GM12878 (cell line): ENCODE results near the gene PTPRN2. TPM values are rescaled to one million over a fixed set of nuclear protein-coding genes. Genes with fewer than 3 reads are reported as not detected.

Experiments used
- HCFC1 ChIP-seq: fragments of 150-350 bp; IDR thresholded peaks from 2 replicates; pipeline ENCODE4 v1.6.1; 2014; ENCODE audit warnings: low read length
- IRF4 ChIP-seq: IDR thresholded peaks from 2 replicates; pipeline ENCODE4 v1.6.1; 2011; ENCODE audit warnings: low read depth, low read length
- SREBF1 ChIP-seq: IDR thresholded peaks from 2 replicates; pipeline ENCODE4 v1.6.1; 2012; ENCODE audit warnings: mild to moderate bottlenecking, low read length
- ZNF622 ChIP-seq: fragments of 450-650 bp; IDR thresholded peaks from 2 replicates; pipeline ENCODE4 v1.6.1; 2017; ENCODE audit warnings: mild to moderate bottlenecking, inconsistent platforms
- polyA plus RNA-seq, 11 experiments: library from polyadenylated mRNA; depleted of rRNA in 4 of 11; unstranded in 6 of 11; stranded (reverse) in 5 of 11; fragments of >200 nt; fragmentation: Nextera tagmentation in 4 of 11; fragmentation: Illumina TruSeq in 1 of 11; extraction: Ambion mirVana in 4 of 11; extraction: Trizol in 1 of 11; gene quantifications; 1 replicate in 1 of 11; 2 replicates in 10 of 11; pipeline versions ENCODE4 v1.2.1 to v1.2.3, GENCODE V29; 2011 to 2016; ENCODE audit warnings: inconsistent platforms in 2 of 11, missing spikeins in 2 of 11, low read depth in 1 of 11
- total RNA-seq, 4 experiments: library from RNA; depleted of rRNA in 3 of 4; stranded (reverse); fragments of >200 nt in 3 of 4; fragmentation: Illumina TruSeq in 1 of 4; extraction: Trizol in 1 of 4; gene quantifications; 2 replicates each; pipeline versions ENCODE4 v1.2.1 to v1.2.3, GENCODE V29; 2013 to 2021
- TF ChIP-seq, protein P1 (sequence below): fragments of 450-650 bp; IDR thresholded peaks from 2 replicates; pipeline ENCODE4 v1.6.1; 2018; ENCODE audit warnings: borderline replicate concordance, mild to moderate bottlenecking; ENCODE audit not compliant: partially characterized antibody
- TF ChIP-seq, protein P2 (sequence below): fragments of 450-650 bp; formaldehyde crosslinking; IDR thresholded peaks from 2 replicates; pipeline ENCODE4 v1.5.0; 2022; ENCODE audit warnings: mild to moderate bottlenecking, missing genetic modification characterization
- TF ChIP-seq, protein P3 (sequence below): IDR thresholded peaks from 2 replicates; pipeline ENCODE4 v1.6.1; 2012; ENCODE audit warnings: low read depth, low read length, improper control_type of control experiment

Gene PTPRN2
- total and polyA plus RNA-seq, 10 of the 15 experiments (the other 5 are each of a cell fraction or from before 2014, with no cell fraction given) = 5.4 TPM; not detected in 9

GRCh38 chr7:157661611-157661975 lies 926.0 kb downstream of the PTPRN2 start (continued):
- TF ChIP-seq, protein P1, sequence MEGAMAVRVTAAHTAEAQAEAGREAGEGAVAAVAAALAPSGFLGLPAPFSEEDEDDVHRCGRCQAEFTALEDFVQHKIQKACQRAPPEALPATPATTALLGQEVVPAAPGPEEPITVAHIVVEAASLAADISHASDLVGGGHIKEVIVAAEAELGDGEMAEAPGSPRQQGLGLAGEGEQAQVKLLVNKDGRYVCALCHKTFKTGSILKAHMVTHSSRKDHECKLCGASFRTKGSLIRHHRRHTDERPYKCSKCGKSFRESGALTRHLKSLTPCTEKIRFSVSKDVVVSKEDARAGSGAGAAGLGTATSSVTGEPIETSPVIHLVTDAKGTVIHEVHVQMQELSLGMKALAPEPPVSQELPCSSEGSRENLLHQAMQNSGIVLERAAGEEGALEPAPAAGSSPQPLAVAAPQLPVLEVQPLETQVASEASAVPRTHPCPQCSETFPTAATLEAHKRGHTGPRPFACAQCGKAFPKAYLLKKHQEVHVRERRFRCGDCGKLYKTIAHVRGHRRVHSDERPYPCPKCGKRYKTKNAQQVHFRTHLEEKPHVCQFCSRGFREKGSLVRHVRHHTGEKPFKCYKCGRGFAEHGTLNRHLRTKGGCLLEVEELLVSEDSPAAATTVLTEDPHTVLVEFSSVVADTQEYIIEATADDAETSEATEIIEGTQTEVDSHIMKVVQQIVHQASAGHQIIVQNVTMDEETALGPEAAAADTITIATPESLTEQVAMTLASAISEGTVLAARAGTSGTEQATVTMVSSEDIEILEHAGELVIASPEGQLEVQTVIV = no peak
- TF ChIP-seq, protein P2, sequence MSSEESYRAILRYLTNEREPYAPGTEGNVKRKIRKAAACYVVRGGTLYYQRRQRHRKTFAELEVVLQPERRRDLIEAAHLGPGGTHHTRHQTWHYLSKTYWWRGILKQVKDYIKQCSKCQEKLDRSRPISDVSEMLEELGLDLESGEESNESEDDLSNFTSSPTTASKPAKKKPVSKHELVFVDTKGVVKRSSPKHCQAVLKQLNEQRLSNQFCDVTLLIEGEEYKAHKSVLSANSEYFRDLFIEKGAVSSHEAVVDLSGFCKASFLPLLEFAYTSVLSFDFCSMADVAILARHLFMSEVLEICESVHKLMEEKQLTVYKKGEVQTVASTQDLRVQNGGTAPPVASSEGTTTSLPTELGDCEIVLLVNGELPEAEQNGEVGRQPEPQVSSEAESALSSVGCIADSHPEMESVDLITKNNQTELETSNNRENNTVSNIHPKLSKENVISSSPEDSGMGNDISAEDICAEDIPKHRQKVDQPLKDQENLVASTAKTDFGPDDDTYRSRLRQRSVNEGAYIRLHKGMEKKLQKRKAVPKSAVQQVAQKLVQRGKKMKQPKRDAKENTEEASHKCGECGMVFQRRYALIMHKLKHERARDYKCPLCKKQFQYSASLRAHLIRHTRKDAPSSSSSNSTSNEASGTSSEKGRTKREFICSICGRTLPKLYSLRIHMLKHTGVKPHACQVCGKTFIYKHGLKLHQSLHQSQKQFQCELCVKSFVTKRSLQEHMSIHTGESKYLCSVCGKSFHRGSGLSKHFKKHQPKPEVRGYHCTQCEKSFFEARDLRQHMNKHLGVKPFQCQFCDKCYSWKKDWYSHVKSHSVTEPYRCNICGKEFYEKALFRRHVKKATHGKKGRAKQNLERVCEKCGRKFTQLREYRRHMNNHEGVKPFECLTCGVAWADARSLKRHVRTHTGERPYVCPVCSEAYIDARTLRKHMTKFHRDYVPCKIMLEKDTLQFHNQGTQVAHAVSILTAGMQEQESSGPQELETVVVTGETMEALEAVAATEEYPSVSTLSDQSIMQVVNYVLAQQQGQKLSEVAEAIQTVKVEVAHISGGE (CRISPR knock-in tag) = no peak
- TF ChIP-seq ZNF622 (no peak), IRF4 (no peak), HCFC1 (no peak), SREBF1 (no peak)
- TF ChIP-seq, protein P3, sequence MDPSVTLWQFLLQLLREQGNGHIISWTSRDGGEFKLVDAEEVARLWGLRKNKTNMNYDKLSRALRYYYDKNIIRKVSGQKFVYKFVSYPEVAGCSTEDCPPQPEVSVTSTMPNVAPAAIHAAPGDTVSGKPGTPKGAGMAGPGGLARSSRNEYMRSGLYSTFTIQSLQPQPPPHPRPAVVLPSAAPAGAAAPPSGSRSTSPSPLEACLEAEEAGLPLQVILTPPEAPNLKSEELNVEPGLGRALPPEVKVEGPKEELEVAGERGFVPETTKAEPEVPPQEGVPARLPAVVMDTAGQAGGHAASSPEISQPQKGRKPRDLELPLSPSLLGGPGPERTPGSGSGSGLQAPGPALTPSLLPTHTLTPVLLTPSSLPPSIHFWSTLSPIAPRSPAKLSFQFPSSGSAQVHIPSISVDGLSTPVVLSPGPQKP = no peak
